H1 (cell line): ENCODE measurements around the gene GNGT2. TPM values are rescaled to one million over a fixed set of nuclear protein-coding genes. Genes with fewer than 3 reads are reported as not detected.

Source experiments
- CTCF ChIA-PET: fragments of 300-600 bp; sonication (Branson Sonifier 250); formaldehyde crosslinking; loops from one replicate; lab custom pipeline; 2021; ENCODE audit not compliant: partially characterized antibody; lab: Charles Lee
- POLR2A ChIA-PET: fragments of 300-600 bp; sonication (Branson Sonifier 250); formaldehyde crosslinking; loops from one replicate; lab custom pipeline; 2021; ENCODE audit warnings: inconsistent platforms; ENCODE audit not compliant: partially characterized antibody; lab: Charles Lee
- DNase-seq, 2 experiments: peaks; one replicate each; pipeline versions ENCODE4 v3.0.0 to v3.0.0-alpha.2; 2010 to 2022; ENCODE audit warnings: low spot score in 2 of 2, low read depth in 1 of 2, mixed read lengths in 1 of 2
- FAIRE-seq: peaks from 2 replicates; lab custom pipeline; 2011; peaks lifted over from hg19 to GRCh38; lab: Jason Lieb, UNC
- H2AFZ ChIP-seq: 2 replicates; pipeline ENCODE4 v1.8.1; 2012; ENCODE audit warnings: low read length, inconsistent platforms
- H2AK5ac ChIP-seq: 2 replicates; pipeline ENCODE4 v1.6.1; 2013; ENCODE audit warnings: low read depth, low read length
- H2BK120ac ChIP-seq: replicated peaks from 2 replicates; pipeline ENCODE3; 2013; ENCODE audit warnings: low read depth, low read length, inconsistent platforms
- H2BK12ac ChIP-seq: 2 replicates; pipeline ENCODE4 v1.6.1; 2013; ENCODE audit warnings: low read depth, low read length
- H2BK15ac ChIP-seq: 2 replicates; pipeline ENCODE4 v1.6.1; 2013; ENCODE audit warnings: low read length
- H2BK20ac ChIP-seq: 2 replicates; pipeline ENCODE4 v1.6.1; 2013; ENCODE audit warnings: low read length
- H2BK5ac ChIP-seq: 2 replicates; pipeline ENCODE4 v1.6.1; 2013; ENCODE audit warnings: low read depth, low read length
- H3K14ac ChIP-seq: 2 replicates; pipeline ENCODE4 v1.6.1; 2013; ENCODE audit warnings: inconsistent platforms; ENCODE audit not compliant: insufficient read length
- H3K18ac ChIP-seq: 2 replicates; pipeline ENCODE4 v1.6.1; 2013; ENCODE audit warnings: low read length; ENCODE audit errors: extremely low read depth
- H3K23ac ChIP-seq: 2 replicates; pipeline ENCODE4 v1.6.1; 2013; ENCODE audit warnings: inconsistent platforms; ENCODE audit not compliant: insufficient read length
- H3K23me2 ChIP-seq: 2 replicates; pipeline ENCODE4 v1.6.1; 2013; ENCODE audit warnings: low read depth, low read length
- H3K27ac ChIP-seq: 2 replicates; pipeline ENCODE4 v1.6.1; 2011; ENCODE audit warnings: low read depth, low read length, inconsistent platforms
- H3K27me3 ChIP-seq, 4 experiments: replicated peaks in 1 of 4; 1 replicate in 1 of 4; 2 replicates in 3 of 4; pipeline versions ENCODE4 v1.6.1 to v1.8.1; 2011 to 2013; ENCODE audit warnings: low read length in 3 of 4, mild to moderate bottlenecking in 3 of 4, inconsistent platforms in 2 of 4, mixed read lengths in 2 of 4, moderate library complexity in 1 of 4; ENCODE audit not compliant: control insufficient read depth in 3 of 4, insufficient read depth in 3 of 4; ENCODE audit errors: extremely low read depth in 1 of 4
- H3K36me3 ChIP-seq, 4 experiments: 2 replicates each; pipeline versions ENCODE4 v1.6.1 to v1.8.1; 2011 to 2013; ENCODE audit warnings: mild to moderate bottlenecking in 4 of 4, low read length in 3 of 4, moderate library complexity in 2 of 4, control low read depth in 1 of 4, inconsistent platforms in 1 of 4; ENCODE audit not compliant: insufficient read depth in 4 of 4, control insufficient read depth in 2 of 4
- H3K4ac ChIP-seq: replicated peaks from 2 replicates; pipeline ENCODE3; 2013; ENCODE audit warnings: low read length, low read depth, mixed read lengths, inconsistent platforms; ENCODE audit not compliant: insufficient read length
- H3K4me1 ChIP-seq, 4 experiments: replicated peaks in 1 of 4; 1 replicate in 1 of 4; 2 replicates in 3 of 4; pipeline versions ENCODE4 v1.6.1 to v1.8.1; 2011 to 2013; ENCODE audit warnings: low read length in 3 of 4, inconsistent platforms in 2 of 4, mixed read lengths in 1 of 4; ENCODE audit not compliant: insufficient read depth in 4 of 4, control insufficient read depth in 3 of 4
- H3K4me2 ChIP-seq, 2 experiments: 2 replicates each; pipeline versions ENCODE4 v1.6.1 to v1.8.1; 2011 to 2013; ENCODE audit warnings: low read depth in 2 of 2, low read length in 2 of 2, control low read depth in 1 of 2, inconsistent platforms in 1 of 2, mild to moderate bottlenecking in 1 of 2; ENCODE audit not compliant: insufficient read depth in 1 of 2
- H3K4me3 ChIP-seq, 4 experiments: fragments of 200-600, 300-600 bp in 1 of 4; sonication (generic), shearing (Covaris generic), sonication (Bioruptor Twin) in 1 of 4; 2 replicates each; pipeline versions ENCODE4 v1.5.1 to v1.8.1; 2011 to 2016; ENCODE audit warnings: low read length in 4 of 4, low read depth in 3 of 4, control low read depth in 2 of 4, inconsistent platforms in 2 of 4, mild to moderate bottlenecking in 2 of 4, mixed read lengths in 1 of 4, moderate library complexity in 1 of 4; ENCODE audit not compliant: insufficient read depth in 2 of 4; ENCODE audit errors: extremely low read depth in 1 of 4
- H3K56ac ChIP-seq: replicated peaks from 2 replicates; pipeline ENCODE3; 2013; ENCODE audit warnings: low read depth, mild to moderate bottlenecking, mixed read lengths, low read length, inconsistent platforms; ENCODE audit not compliant: insufficient read length
- H3K79me1 ChIP-seq: 2 replicates; pipeline ENCODE4 v1.6.1; 2013; ENCODE audit warnings: low read depth, low read length, control low read depth
- H3K79me2 ChIP-seq, 2 experiments: 2 replicates each; pipeline versions ENCODE4 v1.6.1 to v1.8.1; 2012 to 2013; ENCODE audit warnings: low read length in 2 of 2, mild to moderate bottlenecking in 2 of 2, inconsistent platforms in 1 of 2; ENCODE audit not compliant: insufficient read depth in 2 of 2, control insufficient read depth in 1 of 2
- H3K9ac ChIP-seq, 4 experiments: replicated peaks in 1 of 4; 1 replicate in 1 of 4; 2 replicates in 3 of 4; pipeline versions ENCODE4 v1.6.1 to v1.8.1; 2011 to 2013; ENCODE audit warnings: low read depth in 3 of 4, low read length in 3 of 4, control low read depth in 2 of 4, mild to moderate bottlenecking in 2 of 4, moderate library complexity in 2 of 4, inconsistent platforms in 1 of 4; ENCODE audit errors: extremely low read depth in 1 of 4
- H3K9me3 ChIP-seq, 2 experiments: 2 replicates each; pipeline versions ENCODE4 v1.6.1 to v1.8.1; 2012 to 2013; ENCODE audit warnings: mild to moderate bottlenecking in 2 of 2, moderate library complexity in 2 of 2, control low read depth in 1 of 2, inconsistent platforms in 1 of 2, low read depth in 1 of 2, low read length in 1 of 2, mixed read lengths in 1 of 2; ENCODE audit not compliant: insufficient read depth in 2 of 2
- H4K20me1 ChIP-seq, 2 experiments: replicated peaks in 1 of 2; 2 replicates each; pipeline versions ENCODE3 to v1.8.1; 2011 to 2013; ENCODE audit warnings: inconsistent platforms in 2 of 2, low read length in 2 of 2, mild to moderate bottlenecking in 1 of 2; ENCODE audit not compliant: insufficient read depth in 2 of 2, control insufficient read depth in 1 of 2
- H4K5ac ChIP-seq: 2 replicates; pipeline ENCODE4 v1.6.1; 2013; ENCODE audit warnings: low read length, low read depth, mixed read lengths, inconsistent platforms; ENCODE audit not compliant: insufficient read length
- H4K8ac ChIP-seq: 2 replicates; pipeline ENCODE4 v1.8.0; 2013; ENCODE audit warnings: mild to moderate bottlenecking, moderate library complexity, low read length, inconsistent platforms; ENCODE audit not compliant: insufficient read depth; ENCODE audit errors: extremely low read depth
- H4K91ac ChIP-seq: replicated peaks from 2 replicates; pipeline ENCODE3; 2013; ENCODE audit warnings: low read length, mixed read lengths, inconsistent platforms; ENCODE audit not compliant: insufficient read length
- FOSL1 ChIP-seq: IDR thresholded peaks from 2 replicates; pipeline ENCODE4 v1.6.1; 2011; ENCODE audit warnings: mild to moderate bottlenecking, low read depth, low read length, moderate library complexity; ENCODE audit not compliant: insufficient read depth
- RAD21 ChIP-seq, 2 experiments: IDR thresholded peaks in 1 of 2; conservative IDR thresholded peaks in 1 of 2; 2 replicates each; pipeline ENCODE4 v1.6.1; 2011; ENCODE audit warnings: low read depth in 2 of 2, low read length in 2 of 2, improper control_type of control experiment in 1 of 2, inconsistent platforms in 1 of 2, mild to moderate bottlenecking in 1 of 2, moderate library complexity in 1 of 2
- WGBS, 2 experiments: shearing (Covaris generic) in 1 of 2; methylation state at CpG; one replicate each; pipeline versions ENCODE4 v1.1.6 to v1.1.7; 2013 to 2015; ENCODE audit warnings: low lambda C conversion rate in 2 of 2, mixed read lengths in 2 of 2, inconsistent platforms in 1 of 2, low coverage in 1 of 2, missing lambda C conversion rate in 1 of 2; ENCODE audit not compliant: insufficient replicate concordance in 2 of 2, insufficient coverage in 1 of 2, insufficient read length in 1 of 2; ENCODE audit errors: extremely low coverage in 1 of 2, missing lambda C conversion rate in 1 of 2; 5-methylcytosine and 5-hydroxymethylcytosine counted together
- polyA plus RNA-seq, 7 experiments: library from polyadenylated mRNA; depleted of rRNA in 3 of 7; stranded (reverse) in 5 of 7; unstranded in 2 of 7; fragments of >200 nt in 5 of 7; fragments of 200-250 nt in 2 of 7; gene quantifications; 1 replicate in 5 of 7; 2 replicates in 1 of 7; 4 replicates in 1 of 7; pipeline versions ENCODE4 v1.2.1 to v1.2.3, GENCODE V29; 2011 to 2013; ENCODE audit warnings: missing spikeins in 2 of 7, mixed read lengths in 2 of 7
- total RNA-seq: library from RNA; stranded (reverse); fragmentation: NEBNext Ultra II Directional; extraction: Animal tissue kit (Norgen Biotek cat#: 25700); gene quantifications from 2 replicates; pipeline ENCODE4 v1.2.1, GENCODE V29; 2021
- TF ChIP-seq, protein P1 (sequence below), 3 experiments: IDR thresholded peaks; 1 replicate in 2 of 3; 2 replicates in 1 of 3; pipeline versions ENCODE4 v1.5.1 to v1.6.1; 2011; ENCODE audit warnings: low read length in 3 of 3, mild to moderate bottlenecking in 3 of 3, inconsistent platforms in 2 of 3, low read depth in 1 of 3, moderate library complexity in 1 of 3; ENCODE audit not compliant: insufficient read depth in 1 of 3; ENCODE audit errors: control extremely low read depth in 1 of 3

Gene GNGT2
- total and polyA plus RNA-seq, 2 of the 8 experiments (the other 6 are each of a cell fraction or from before 2014, with no cell fraction given), result 1.3 to 1.4 TPM

DNA sequence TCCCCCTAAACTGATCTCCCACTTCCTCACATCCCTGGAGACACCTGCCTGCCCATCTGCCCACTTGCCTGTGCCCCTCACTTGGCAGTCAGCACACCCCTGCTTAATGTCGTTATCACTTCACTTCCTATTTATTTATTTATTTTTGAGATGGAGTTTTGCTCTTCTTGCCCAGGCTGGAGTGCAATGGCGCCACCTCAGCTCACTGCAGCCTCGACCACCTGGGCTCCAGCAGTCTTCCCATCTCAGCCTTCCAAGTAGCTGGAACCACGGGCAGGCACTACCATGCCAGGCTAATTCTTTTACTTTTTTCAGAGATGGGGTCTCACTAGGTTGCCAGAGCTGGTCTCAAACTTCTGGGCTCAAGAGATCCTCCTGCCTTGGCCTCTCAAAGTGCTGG, 43.7 kb upstream of the GNGT2 start:
- Histone ChIP-seq H3K27me3 (no peaks in the 10 kb centered on the region), H2BK12ac (no peak overlapping the region), H2BK5ac (no peak overlapping the region), H3K79me1 (no peaks in the 10 kb centered on the region), H3K36me3 (no peaks in the 10 kb centered on the region), H2AFZ (no peak overlapping the region), H3K4ac (no peak overlapping the region), H3K23me2 (no peaks in the 10 kb centered on the region), H4K8ac (no peak overlapping the region), H3K9me3 (no peaks in the 10 kb centered on the region), H2AK5ac (no peak overlapping the region), H2BK120ac (no peak overlapping the region), H3K4me3 (no peak overlapping the region), H2BK20ac (no peak overlapping the region), H4K91ac (no peak overlapping the region), H3K4me2 (no peak overlapping the region), H4K5ac (no peak overlapping the region), H3K23ac (no peak overlapping the region), H3K9ac (no peak overlapping the region; a peak in 1 of 7 replicates), H2BK15ac (no peak overlapping the region), H3K4me1 (no peaks in the 10 kb centered on the region; a peak in 1 of 7 replicates), H4K20me1 (no peaks in the 10 kb centered on the region), H3K14ac (no peak overlapping the region), H3K18ac (no peak overlapping the region), H3K27ac (no peak overlapping the region), H3K79me2 (no peaks in the 10 kb centered on the region), H3K56ac (no peak overlapping the region)
- no peak for DNase-seq
- FAIRE-seq, result no peak
- WGBS, 2 experiments, result 71% methylated on average over 4 of the region's 4 CpGs; no CpG with 5 or more reads in 1 of the 2 experiments
- ChIA-PET POLR2A (interaction anchor here (0.6 kb wide), 1 partner anchor 158 kb away, joined by 5 read pairs; no protein-coding TSS in a partner anchor), CTCF (interaction anchor here (0.6 to 2.6 kb wide), 20 partner anchors 9 to 812 kb away, joined by 3 to 19 read pairs (median 4); partner anchors contain the start of gene PHOSPHO1)
- TF ChIP-seq, protein P1, sequence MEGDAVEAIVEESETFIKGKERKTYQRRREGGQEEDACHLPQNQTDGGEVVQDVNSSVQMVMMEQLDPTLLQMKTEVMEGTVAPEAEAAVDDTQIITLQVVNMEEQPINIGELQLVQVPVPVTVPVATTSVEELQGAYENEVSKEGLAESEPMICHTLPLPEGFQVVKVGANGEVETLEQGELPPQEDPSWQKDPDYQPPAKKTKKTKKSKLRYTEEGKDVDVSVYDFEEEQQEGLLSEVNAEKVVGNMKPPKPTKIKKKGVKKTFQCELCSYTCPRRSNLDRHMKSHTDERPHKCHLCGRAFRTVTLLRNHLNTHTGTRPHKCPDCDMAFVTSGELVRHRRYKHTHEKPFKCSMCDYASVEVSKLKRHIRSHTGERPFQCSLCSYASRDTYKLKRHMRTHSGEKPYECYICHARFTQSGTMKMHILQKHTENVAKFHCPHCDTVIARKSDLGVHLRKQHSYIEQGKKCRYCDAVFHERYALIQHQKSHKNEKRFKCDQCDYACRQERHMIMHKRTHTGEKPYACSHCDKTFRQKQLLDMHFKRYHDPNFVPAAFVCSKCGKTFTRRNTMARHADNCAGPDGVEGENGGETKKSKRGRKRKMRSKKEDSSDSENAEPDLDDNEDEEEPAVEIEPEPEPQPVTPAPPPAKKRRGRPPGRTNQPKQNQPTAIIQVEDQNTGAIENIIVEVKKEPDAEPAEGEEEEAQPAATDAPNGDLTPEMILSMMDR (IDR thresholded peaks at IDR 0.05; ENCODE audit: control extremely low read depth in 1 of 3, insufficient read depth in 1 of 3, low read depth in 1 of 3, low read length in 3 of 3), result peak; percentile 29 to 33 (median 32); a peak in 3 of 4 replicates
- TF ChIP-seq RAD21 (IDR thresholded peaks at IDR 0.05 in 1 of 2, conservative IDR thresholded peaks at IDR 0.05 in 1 of 2; ENCODE audit: low read depth in 2 of 2, low read length in 2 of 2) (peak; percentile 8 to 29; a peak in 3 of 4 replicates), FOSL1 (no peak)
